Thyroid gland (tissue), 4 donors: ENCODE measurements around the gene DPP3.
"Not testable (repeated sequence)": the region's sequence is repeated elsewhere in the genome, so short reads cannot be mapped to it uniquely, and the experiment has no call there.

Source experiments
- POLR2A ChIP-seq, 2 donors: fragments of 450-650 bp; IDR thresholded peaks; one replicate each; pipeline ENCODE4 v1.6.1; 2017; ENCODE audit warnings: antibody characterized with exemption in 2 of 2, mild to moderate bottlenecking in 2 of 2, moderate library complexity in 1 of 2
- TF ChIP-seq, protein P1 (sequence below), 6 experiments: fragments of 200-600 bp in 3 of 6; fragments of 450-650 bp in 3 of 6; sonication (generic) in 3 of 6; IDR thresholded peaks; one replicate each; pipeline ENCODE4 v1.5.1; 2016 to 2019; ENCODE audit warnings: antibody characterized with exemption in 6 of 6, mild to moderate bottlenecking in 2 of 6, inconsistent platforms in 1 of 6, moderate library complexity in 1 of 6

DNA sequence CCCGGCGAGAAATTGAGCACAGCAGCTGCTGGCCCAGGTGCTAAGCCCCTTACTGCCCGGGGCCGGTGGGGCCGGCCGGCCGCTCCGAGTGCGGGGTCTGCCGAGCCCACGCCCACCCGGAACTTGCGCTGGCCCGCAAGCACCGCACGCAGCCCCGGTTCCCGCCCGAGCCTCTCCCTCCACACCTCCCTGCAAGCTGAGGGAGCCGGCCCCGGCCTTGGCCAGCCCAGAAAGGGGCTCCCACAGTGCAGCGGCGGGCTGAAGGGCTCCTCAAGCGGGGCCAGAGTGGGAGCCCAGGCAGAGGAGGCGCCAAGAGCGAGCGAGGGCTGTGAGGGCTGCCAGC is 39.3 kb upstream of the DPP3 start:
- TF ChIP-seq, protein P1, sequence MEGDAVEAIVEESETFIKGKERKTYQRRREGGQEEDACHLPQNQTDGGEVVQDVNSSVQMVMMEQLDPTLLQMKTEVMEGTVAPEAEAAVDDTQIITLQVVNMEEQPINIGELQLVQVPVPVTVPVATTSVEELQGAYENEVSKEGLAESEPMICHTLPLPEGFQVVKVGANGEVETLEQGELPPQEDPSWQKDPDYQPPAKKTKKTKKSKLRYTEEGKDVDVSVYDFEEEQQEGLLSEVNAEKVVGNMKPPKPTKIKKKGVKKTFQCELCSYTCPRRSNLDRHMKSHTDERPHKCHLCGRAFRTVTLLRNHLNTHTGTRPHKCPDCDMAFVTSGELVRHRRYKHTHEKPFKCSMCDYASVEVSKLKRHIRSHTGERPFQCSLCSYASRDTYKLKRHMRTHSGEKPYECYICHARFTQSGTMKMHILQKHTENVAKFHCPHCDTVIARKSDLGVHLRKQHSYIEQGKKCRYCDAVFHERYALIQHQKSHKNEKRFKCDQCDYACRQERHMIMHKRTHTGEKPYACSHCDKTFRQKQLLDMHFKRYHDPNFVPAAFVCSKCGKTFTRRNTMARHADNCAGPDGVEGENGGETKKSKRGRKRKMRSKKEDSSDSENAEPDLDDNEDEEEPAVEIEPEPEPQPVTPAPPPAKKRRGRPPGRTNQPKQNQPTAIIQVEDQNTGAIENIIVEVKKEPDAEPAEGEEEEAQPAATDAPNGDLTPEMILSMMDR (IDR thresholded peaks at IDR 0.05): not testable (repeated sequence)
- not testable (repeated sequence) for TF ChIP-seq POLR2A (IDR thresholded peaks at IDR 0.05)
